ENCODE results near the gene CCDC102A. TPM values are rescaled to one million over a fixed set of nuclear protein-coding genes. Genes with fewer than 3 reads are reported as not detected.

The CCDC102A gene
- total RNA-seq, 4 donors from 2014 or later, result 13.1 to 34.9 (median 18.9) TPM

DNA sequence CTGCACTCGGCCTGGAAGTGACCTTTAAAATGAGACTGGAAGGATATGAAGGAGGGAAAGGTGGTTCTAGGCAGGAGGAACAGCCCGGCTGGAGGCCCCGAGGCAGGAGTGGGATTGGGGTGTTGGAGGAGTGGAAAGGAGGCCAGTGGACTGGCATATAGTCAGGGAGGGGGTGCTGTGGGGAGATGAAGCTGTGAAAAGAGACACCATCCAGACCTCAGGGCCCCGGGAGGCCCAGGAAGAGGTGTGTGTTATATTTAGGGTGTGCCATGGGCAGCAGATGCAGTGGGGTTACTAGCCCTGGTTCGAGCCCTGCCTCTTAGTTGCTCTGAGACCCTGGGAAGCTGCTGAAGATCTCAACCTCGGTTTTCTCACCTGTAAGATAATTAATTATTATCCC lies 31.2 kb downstream of the CCDC102A start:
- H3K27ac ChIP-seq, result no peak overlapping the region
- DNase-seq, result no peak
- H3K36me3 ChIP-seq, result no peaks in the 10 kb centered on the region
- H3K4me3 ChIP-seq (replicated peaks in 1 of 3), result no peak overlapping the region
- H3K27me3 ChIP-seq, result no peaks in the 10 kb centered on the region
- WGBS, 2 donors, result 81 to 88% methylated on average over 6 of the region's 6 CpGs
- no peaks in the 10 kb centered on the region for H3K4me1 ChIP-seq
- intact Hi-C loops (cut with DNase I), result no loop called here
- TF ChIP-seq, protein P1, sequence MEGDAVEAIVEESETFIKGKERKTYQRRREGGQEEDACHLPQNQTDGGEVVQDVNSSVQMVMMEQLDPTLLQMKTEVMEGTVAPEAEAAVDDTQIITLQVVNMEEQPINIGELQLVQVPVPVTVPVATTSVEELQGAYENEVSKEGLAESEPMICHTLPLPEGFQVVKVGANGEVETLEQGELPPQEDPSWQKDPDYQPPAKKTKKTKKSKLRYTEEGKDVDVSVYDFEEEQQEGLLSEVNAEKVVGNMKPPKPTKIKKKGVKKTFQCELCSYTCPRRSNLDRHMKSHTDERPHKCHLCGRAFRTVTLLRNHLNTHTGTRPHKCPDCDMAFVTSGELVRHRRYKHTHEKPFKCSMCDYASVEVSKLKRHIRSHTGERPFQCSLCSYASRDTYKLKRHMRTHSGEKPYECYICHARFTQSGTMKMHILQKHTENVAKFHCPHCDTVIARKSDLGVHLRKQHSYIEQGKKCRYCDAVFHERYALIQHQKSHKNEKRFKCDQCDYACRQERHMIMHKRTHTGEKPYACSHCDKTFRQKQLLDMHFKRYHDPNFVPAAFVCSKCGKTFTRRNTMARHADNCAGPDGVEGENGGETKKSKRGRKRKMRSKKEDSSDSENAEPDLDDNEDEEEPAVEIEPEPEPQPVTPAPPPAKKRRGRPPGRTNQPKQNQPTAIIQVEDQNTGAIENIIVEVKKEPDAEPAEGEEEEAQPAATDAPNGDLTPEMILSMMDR (IDR thresholded peaks at IDR 0.05), result no peak
- no peak for TF ChIP-seq POLR2A (IDR thresholded peaks at IDR 0.05)
- no peaks in the 10 kb centered on the region for H3K9me3 ChIP-seq

DNA sequence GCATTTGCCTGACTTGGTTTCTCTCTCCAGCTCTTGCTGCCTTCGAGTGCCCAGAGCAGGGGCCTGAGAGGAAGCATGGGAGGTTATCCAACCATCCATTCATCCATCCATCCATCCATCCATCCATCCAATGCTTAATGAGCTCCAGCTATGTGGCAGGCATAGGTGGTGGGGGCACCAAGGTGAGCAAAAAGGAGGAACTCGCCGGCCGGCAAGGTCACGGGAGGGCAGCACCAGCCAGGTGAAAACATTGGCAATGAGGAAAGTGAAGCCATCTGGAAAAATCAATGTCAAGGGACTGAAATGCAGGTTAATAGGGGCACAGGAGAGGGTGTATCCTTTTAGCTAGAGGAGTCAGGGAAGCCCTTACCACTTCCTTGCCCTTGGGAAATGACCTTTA lies 31.9 kb downstream of the CCDC102A start:
- H3K4me1 ChIP-seq, result no peaks in the 10 kb centered on the region
- TF ChIP-seq, protein P1 (IDR thresholded peaks at IDR 0.05), result no peak
- H3K4me3 ChIP-seq (replicated peaks in 1 of 3), result no peak overlapping the region
- H3K27ac ChIP-seq, result no peak overlapping the region
- intact Hi-C loops (cut with DNase I), result no loop called here
- H3K9me3 ChIP-seq, result no peaks in the 10 kb centered on the region
- WGBS, 2 donors, result 74 to 86% methylated on average over 5 of the region's 5 CpGs
- no peak for DNase-seq
- no peaks in the 10 kb centered on the region for H3K27me3 ChIP-seq
- H3K36me3 ChIP-seq, result no peaks in the 10 kb centered on the region

DNA sequence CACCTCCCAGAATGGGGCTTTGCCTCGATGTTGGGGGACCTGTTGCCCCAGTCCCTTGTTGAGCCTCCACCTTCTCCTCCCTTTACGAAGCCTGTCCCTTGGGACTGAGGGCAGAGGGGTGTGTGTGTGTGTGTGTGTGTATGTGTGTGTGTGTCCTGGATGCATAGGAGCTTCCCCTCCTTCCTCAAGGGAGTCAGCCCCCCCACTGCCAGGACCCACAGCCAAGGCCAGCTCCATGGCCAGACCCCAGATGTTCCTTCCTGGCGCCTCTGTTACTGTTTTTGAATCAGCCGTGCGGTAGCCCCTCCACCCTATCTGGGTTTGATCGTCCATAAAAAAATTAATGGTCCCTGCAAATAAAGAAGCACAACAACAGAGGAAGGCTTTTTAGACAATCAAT lies 32.4 kb downstream of the CCDC102A start:
- Histone ChIP-seq H3K4me1 (no peaks in the 10 kb centered on the region), H3K27me3 (no peaks in the 10 kb centered on the region), H3K36me3 (no peaks in the 10 kb centered on the region), H3K27ac (no peak overlapping the region), H3K9me3 (no peaks in the 10 kb centered on the region), H3K4me3 (replicated peaks in 1 of 3) (no peak overlapping the region)
- TF ChIP-seq, protein P1 (IDR thresholded peaks at IDR 0.05), result no peak
- no peak for TF ChIP-seq POLR2A (IDR thresholded peaks at IDR 0.05)
- no peak for DNase-seq
- intact Hi-C loops (cut with DNase I), result no loop called here
- WGBS, 2 donors, result 72 to 75% methylated on average over 4 to 6 of the region's 6 CpGs

DNA sequence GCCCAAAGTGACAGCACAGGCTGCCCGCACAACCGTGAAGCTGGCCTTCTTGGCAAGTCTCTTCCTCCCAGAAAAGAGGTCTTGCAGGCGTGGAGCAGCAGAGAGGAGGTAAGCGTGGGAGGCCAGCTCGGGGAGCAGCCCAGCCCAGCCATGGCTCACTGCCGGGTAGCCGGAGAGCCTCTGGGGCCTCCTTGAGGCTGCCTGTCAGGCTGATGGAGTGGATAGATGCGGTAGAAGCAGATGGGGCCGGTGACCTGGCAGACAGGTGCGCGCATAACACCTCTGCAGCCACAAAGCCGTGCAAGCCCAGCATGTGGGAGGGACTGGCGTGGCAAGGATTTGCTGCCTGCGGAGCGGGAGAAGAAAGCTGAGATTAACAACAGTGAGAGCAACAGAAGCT lies 33.0 kb downstream of the CCDC102A start:
- WGBS, 2 donors, result 44 to 61% methylated on average over 10 to 12 of the region's 15 CpGs
- Histone ChIP-seq H3K36me3 (no peaks in the 10 kb centered on the region), H3K9me3 (no peaks in the 10 kb centered on the region), H3K4me1 (no peaks in the 10 kb centered on the region), H3K27me3 (no peaks in the 10 kb centered on the region), H3K4me3 (replicated peaks in 1 of 3) (no peak overlapping the region), H3K27ac (no peak overlapping the region)
- no peak for DNase-seq
- TF ChIP-seq, protein P1 (IDR thresholded peaks at IDR 0.05), result no peak
- no peak for TF ChIP-seq POLR2A (IDR thresholded peaks at IDR 0.05)
- intact Hi-C loops (cut with DNase I), result no loop called here

DNA sequence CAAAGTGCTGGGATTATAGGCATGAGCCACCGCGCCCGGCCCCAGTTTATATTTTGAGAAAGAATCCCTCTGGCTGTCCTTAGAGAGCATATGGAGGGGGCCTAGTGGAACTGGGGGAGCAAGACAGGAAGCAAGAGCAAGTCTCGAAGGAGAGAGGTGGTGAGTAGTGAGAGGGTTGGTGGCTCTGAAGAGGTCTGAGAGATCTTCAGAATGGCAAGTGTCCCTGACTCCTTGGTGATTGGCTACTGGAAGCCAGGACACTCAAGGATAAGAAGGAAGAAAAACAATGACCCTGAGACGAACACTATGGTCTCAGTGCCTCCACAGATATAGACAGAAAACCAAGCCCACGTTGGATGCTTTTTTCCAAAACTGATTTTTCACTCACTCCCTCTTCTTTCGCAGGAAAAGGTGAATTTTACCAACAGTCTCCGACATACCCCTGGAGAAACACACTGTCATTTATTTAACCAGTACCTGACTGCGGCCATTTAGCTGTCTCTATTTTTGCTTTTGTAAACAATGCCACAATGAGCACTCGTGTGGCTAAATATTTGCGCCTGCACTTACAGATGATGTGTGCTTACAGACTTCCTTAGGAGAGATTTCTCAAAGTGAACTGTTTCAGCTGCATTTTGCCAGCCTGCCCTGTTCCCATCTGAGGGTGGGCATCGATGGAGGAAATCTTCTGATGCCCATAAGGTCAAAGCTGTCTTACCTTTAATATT lies 34.2 kb downstream of the CCDC102A start:
- H3K4me1 ChIP-seq, result no peaks in the 10 kb centered on the region
- WGBS, 2 donors, result 60 to 72% methylated on average over 12 of the region's 12 CpGs
- DNase-seq, result no peak
- no peaks in the 10 kb centered on the region for H3K27me3 ChIP-seq
- intact Hi-C loops (cut with DNase I), result no loop called here
- no peak overlapping the region for H3K4me3 ChIP-seq (replicated peaks in 1 of 3)
- H3K36me3 ChIP-seq, result no peaks in the 10 kb centered on the region
- TF ChIP-seq POLR2A (IDR thresholded peaks at IDR 0.05), result no peak
- TF ChIP-seq, protein P1 (IDR thresholded peaks at IDR 0.05), result no peak
- H3K9me3 ChIP-seq, result no peaks in the 10 kb centered on the region
- no peak overlapping the region for H3K27ac ChIP-seq

Measured in thyroid gland (tissue), 4 donors.